WTC11 (cell line): ENCODE results near the gene ATG2A. TPM values are rescaled to one million over a fixed set of nuclear protein-coding genes. Genes with fewer than 3 reads are reported as not detected.

Experiments used
- ATAC-seq: fragments of 200-7000 bp; cut with Tn5 transposase; 2 replicates; pipeline ENCODE4 v1.10.0; 2021; ENCODE audit warnings: mild to moderate bottlenecking, moderate library complexity
- CTCF ChIA-PET: fragments of 300-600 bp; sonication (Branson Sonifier 250); formaldehyde crosslinking; loops from one replicate; lab custom pipeline; 2021; ENCODE audit warnings: antibody characterized with exemption; lab: Charles Lee
- POLR2A ChIA-PET: fragments of 350-600 bp; sonication (Branson Sonifier 250); formaldehyde crosslinking; loops from one replicate; lab custom pipeline; 2021; ENCODE audit warnings: antibody characterized with exemption; lab: Charles Lee
- DNase-seq: peaks from one replicate; pipeline ENCODE4 v3.0.0; 2021; ENCODE audit warnings: low spot score
- H3K27ac Mint-ChIP-seq: 2 replicates; pipeline ENCODE4 v1.8.0; 2021; ENCODE audit warnings: mixed read lengths
- H3K27me3 Mint-ChIP-seq: 2 replicates; pipeline ENCODE4 v1.8.0; 2021; ENCODE audit warnings: low read depth, mild to moderate bottlenecking, moderate library complexity, mixed read lengths
- H3K36me3 Mint-ChIP-seq: 2 replicates; pipeline ENCODE4 v1.8.0; 2021; ENCODE audit warnings: mixed read lengths
- H3K4me1 Mint-ChIP-seq: 2 replicates; pipeline ENCODE4 v1.8.0; 2022; ENCODE audit warnings: mixed read lengths
- H3K4me3 Mint-ChIP-seq: 2 replicates; pipeline ENCODE4 v1.8.0; 2021; ENCODE audit warnings: mild to moderate bottlenecking, moderate library complexity, mixed read lengths
- H3K9me3 Mint-ChIP-seq: 2 replicates; pipeline ENCODE4 v1.8.0; 2021; ENCODE audit warnings: mixed read lengths
- CDX4 ChIP-seq: fragments of 250-450 bp; sonication (Bioruptor Pico); IDR thresholded peaks from 2 replicates; pipeline ENCODE4 v1.9.0; 2021; ENCODE audit warnings: moderate library complexity, mild to moderate bottlenecking, inconsistent platforms, borderline replicate concordance
- FOXP1 ChIP-seq: sonication (generic); formaldehyde crosslinking; IDR thresholded peaks from 2 replicates; pipeline ENCODE4 v1.8.0; 2022; ENCODE audit warnings: missing genetic modification reagents, mild to moderate bottlenecking, moderate library complexity, borderline replicate concordance
- GABPB1 ChIP-seq: sonication (generic); formaldehyde crosslinking; IDR thresholded peaks from 2 replicates; pipeline ENCODE4 v1.8.1; 2023; ENCODE audit warnings: mild to moderate bottlenecking, missing genetic modification reagents
- GRHL2 ChIP-seq: fragments of 250-450 bp; sonication (Bioruptor Pico); IDR thresholded peaks from 2 replicates; pipeline ENCODE4 v1.8.0; 2022; ENCODE audit warnings: mild to moderate bottlenecking, moderate library complexity; ENCODE audit not compliant: insufficient replicate concordance, severe bottlenecking
- MLX ChIP-seq: sonication (generic); formaldehyde crosslinking; IDR thresholded peaks from 2 replicates; pipeline ENCODE4 v1.8.1; 2023; ENCODE audit warnings: mild to moderate bottlenecking, missing genetic modification reagents, moderate library complexity
- OVOL2 ChIP-seq: fragments of 250-450 bp; sonication (Bioruptor Pico); IDR thresholded peaks from 2 replicates; pipeline ENCODE4 v1.9.0; 2021; ENCODE audit warnings: mild to moderate bottlenecking, borderline replicate concordance
- PREB ChIP-seq: sonication (generic); formaldehyde crosslinking; IDR thresholded peaks from 2 replicates; pipeline ENCODE4 v1.8.1; 2022; ENCODE audit warnings: mild to moderate bottlenecking, missing genetic modification reagents, moderate library complexity, borderline replicate concordance
- RELA ChIP-seq: sonication (generic); formaldehyde crosslinking; IDR thresholded peaks from 2 replicates; pipeline ENCODE4 v1.8.1; 2022; ENCODE audit warnings: missing genetic modification reagents, mild to moderate bottlenecking, borderline replicate concordance
- USF2 ChIP-seq: sonication (generic); formaldehyde crosslinking; IDR thresholded peaks from 2 replicates; pipeline ENCODE4 v1.8.1; 2023; ENCODE audit warnings: mild to moderate bottlenecking, missing genetic modification reagents, moderate library complexity
- ZBTB43 ChIP-seq: sonication (generic); formaldehyde crosslinking; IDR thresholded peaks from 2 replicates; pipeline ENCODE4 v1.8.1; 2023; ENCODE audit warnings: mild to moderate bottlenecking, missing genetic modification reagents
- ZNF281 ChIP-seq: sonication (generic); formaldehyde crosslinking; IDR thresholded peaks from 2 replicates; pipeline ENCODE4 v1.8.0; 2023; ENCODE audit warnings: mild to moderate bottlenecking, missing genetic modification reagents
- total RNA-seq: library from RNA; stranded (reverse); gene quantifications from 3 replicates; pipeline ENCODE4 v1.2.3, GENCODE V29; 2021

ATG2A gene
- total RNA-seq, 1 experiment from 2014 or later = 31.4 TPM

- peak overlapping the region; percentile 34; the same call in 1 of the 2 replicates for H3K4me3 Mint-ChIP-seq
- CTCF ChIA-PET = interaction anchor here (0.7 to 22.9 kb wide), 15 partner anchors 10 to 116 kb away, joined by 3 to 372 read pairs (median 9); partner anchors contain the start of genes ATG2A, BATF2, CDC42BPG and EHD1
- ATAC-seq = no peak
Observed at GRCh38 chr11:64887234-64887756, 29.7 kb downstream of the ATG2A start.

GRCh38 chr11:64885367-64886286 is 31.4 kb downstream of the ATG2A start:
- Mint-ChIP-seq H3K27ac (peak overlapping the region; percentile 16; the same call in 1 of the 2 replicates), H3K4me1 (peaks cover 14% of the 10 kb centered on the region), H3K9me3 (no peaks in the 10 kb centered on the region), H3K27me3 (no peaks in the 10 kb centered on the region), H3K4me3 (no peak overlapping the region), H3K36me3 (no peaks in the 10 kb centered on the region)
- TF ChIP-seq GRHL2 (CRISPR knock-in tag) (no peak), ZBTB43 (CRISPR knock-in tag) (no peak), OVOL2 (CRISPR knock-in tag) (no peak), RELA (CRISPR knock-in tag) (no peak), GABPB1 (CRISPR knock-in tag) (peak; percentile 84), USF2 (CRISPR knock-in tag) (no peak)
- CTCF ChIA-PET = interaction anchor here (0.6 to 22.9 kb wide), 4 partner anchors 9 to 426 kb away, joined by 3 to 372 read pairs (median 54); partner anchors contain the start of genes CDC42BPG and EHD1
- no peak for DNase-seq
- ATAC-seq = no peak
- POLR2A ChIA-PET = no interaction called here

More at GRCh38 chr11:64887234-64887756, 29.7 kb downstream of the ATG2A start:
- no peak overlapping the region for H3K27ac Mint-ChIP-seq
- H3K4me1 Mint-ChIP-seq = peaks cover 14% of the 10 kb centered on the region
- no peaks in the 10 kb centered on the region for H3K27me3 Mint-ChIP-seq
- TF ChIP-seq CDX4 (CRISPR knock-in tag) = no peak
- POLR2A ChIA-PET = interaction anchor here (2.4 kb wide), 1 partner anchor 8 kb away, joined by 10 read pairs; no protein-coding TSS in a partner anchor
- H3K36me3 Mint-ChIP-seq = no peaks in the 10 kb centered on the region
- H3K9me3 Mint-ChIP-seq = no peaks in the 10 kb centered on the region
- no peak for DNase-seq

- TF ChIP-seq CDX4 (CRISPR knock-in tag) = no peak
- TF ChIP-seq MLX (CRISPR knock-in tag) = no peak
- TF ChIP-seq PREB (CRISPR knock-in tag) = no peak
- TF ChIP-seq ZNF281 = no peak
- no peak for TF ChIP-seq FOXP1
- CTCF ChIA-PET = interaction anchor here (22.9 kb wide), 1 partner anchor 36 kb away, joined by 372 read pairs; the partner anchor contains the start of gene CDC42BPG
- DNase-seq = no peak
- Mint-ChIP-seq H3K27me3 (no peaks in the 10 kb centered on the region), H3K4me3 (no peak overlapping the region), H3K9me3 (no peaks in the 10 kb centered on the region), H3K27ac (no peak overlapping the region), H3K4me1 (peaks cover 21% of the 10 kb centered on the region), H3K36me3 (no peaks in the 10 kb centered on the region)
- POLR2A ChIA-PET = no interaction called here
- ATAC-seq = no peak
Observed at GRCh38 chr11:64884019-64884418, 33.0 kb downstream of the ATG2A start.
